Large intestine (tissue), 3 donors: ENCODE measurements around the gene COL23A1. TPM values are rescaled to one million over a fixed set of nuclear protein-coding genes. Genes with fewer than 3 reads are reported as not detected.

Source experiments
- DNase-seq, 2 donors: peaks; one replicate each; pipeline versions ENCODE4 v3.0.0 to v3.0.0-alpha.2; 2013
- H3K27ac ChIP-seq: one replicate; pipeline ENCODE4 v1.5.1; 2013; ENCODE audit warnings: low read length
- H3K27me3 ChIP-seq: 2 replicates; pipeline ENCODE4 v1.6.1; 2013; ENCODE audit warnings: low read length; ENCODE audit not compliant: control insufficient read depth, insufficient read depth
- H3K36me3 ChIP-seq: 2 replicates; pipeline ENCODE4 v1.6.1; 2013; ENCODE audit warnings: low read length; ENCODE audit not compliant: control insufficient read depth, insufficient read depth
- H3K4me1 ChIP-seq: one replicate; pipeline ENCODE4 v1.6.1; 2013; ENCODE audit warnings: low read length; ENCODE audit not compliant: control insufficient read depth, insufficient read depth
- H3K4me3 ChIP-seq: one replicate; pipeline ENCODE4 v1.5.1; 2013; ENCODE audit warnings: low read length
- H3K9me3 ChIP-seq: one replicate; pipeline ENCODE4 v1.6.1; 2013; ENCODE audit warnings: mild to moderate bottlenecking, low read depth, low read length, moderate library complexity; ENCODE audit not compliant: control insufficient read depth
- WGBS: methylation state at CpG from one replicate; pipeline ENCODE4 v1.1.5; 2013; ENCODE audit warnings: low lambda C conversion rate; ENCODE audit not compliant: insufficient coverage; 5-methylcytosine and 5-hydroxymethylcytosine counted together
- polyA plus RNA-seq: library from polyadenylated mRNA; unstranded; fragments of 120-200 nt; gene quantifications from one replicate; pipeline ENCODE4 v1.2.1, GENCODE V29; 2013

COL23A1 gene
- polyA plus RNA-seq, 1 donor, result 8.9 TPM

DNA sequence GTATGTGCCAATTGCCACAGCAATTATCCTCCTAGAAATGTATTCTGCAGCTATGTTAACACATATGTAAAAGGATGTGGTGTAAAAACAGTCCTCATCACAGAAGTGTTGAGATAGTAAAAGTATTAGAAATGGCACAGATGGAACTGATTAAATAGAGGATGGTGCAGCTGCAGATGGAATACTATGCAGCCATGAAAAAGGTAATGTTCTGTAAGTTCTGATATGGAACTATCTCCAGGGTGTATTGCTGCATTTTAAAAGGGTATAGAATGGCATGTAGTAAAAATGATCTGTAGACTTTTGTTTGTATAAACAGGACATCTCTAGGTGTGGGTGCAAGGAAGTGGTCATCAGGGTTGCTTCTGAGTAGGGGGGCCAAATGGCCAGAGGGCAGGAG is 294.6 kb downstream of the COL23A1 start:
- no peak for DNase-seq
- Histone ChIP-seq H3K27me3 (no peaks in the 10 kb centered on the region), H3K4me1 (no peaks in the 10 kb centered on the region), H3K27ac (no peak overlapping the region), H3K9me3 (no peaks in the 10 kb centered on the region), H3K36me3 (no peaks in the 10 kb centered on the region), H3K4me3 (no peak overlapping the region)

DNA sequence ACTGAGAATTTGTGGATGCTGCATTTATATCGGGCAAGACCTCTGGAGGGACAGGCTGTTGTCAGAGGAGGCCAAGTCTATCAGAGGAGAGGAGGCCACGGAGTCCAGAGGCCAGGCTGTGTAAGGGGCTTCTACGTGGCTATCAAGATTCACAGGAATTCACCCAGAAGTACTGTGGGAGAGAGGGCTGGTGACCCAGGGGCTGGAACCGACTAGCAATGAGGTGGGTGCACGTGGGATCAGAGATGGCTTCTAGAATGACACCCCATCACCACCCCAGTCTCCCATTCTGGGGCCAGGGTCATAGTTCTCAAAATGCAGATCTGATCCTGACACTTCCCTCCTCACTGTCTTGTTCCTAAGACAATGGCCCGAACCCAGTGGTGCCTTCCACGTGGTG is 296.4 kb downstream of the COL23A1 start:
- H3K9me3 ChIP-seq, result no peaks in the 10 kb centered on the region
- no peaks in the 10 kb centered on the region for H3K4me1 ChIP-seq
- no peak overlapping the region for H3K27ac ChIP-seq
- H3K27me3 ChIP-seq, result peaks cover 3% of the 10 kb centered on the region
- H3K36me3 ChIP-seq, result no peaks in the 10 kb centered on the region
- WGBS, result 80% methylated on average over 1 of the region's 7 CpGs
- DNase-seq, result no peak
- H3K4me3 ChIP-seq, result no peak overlapping the region

DNA sequence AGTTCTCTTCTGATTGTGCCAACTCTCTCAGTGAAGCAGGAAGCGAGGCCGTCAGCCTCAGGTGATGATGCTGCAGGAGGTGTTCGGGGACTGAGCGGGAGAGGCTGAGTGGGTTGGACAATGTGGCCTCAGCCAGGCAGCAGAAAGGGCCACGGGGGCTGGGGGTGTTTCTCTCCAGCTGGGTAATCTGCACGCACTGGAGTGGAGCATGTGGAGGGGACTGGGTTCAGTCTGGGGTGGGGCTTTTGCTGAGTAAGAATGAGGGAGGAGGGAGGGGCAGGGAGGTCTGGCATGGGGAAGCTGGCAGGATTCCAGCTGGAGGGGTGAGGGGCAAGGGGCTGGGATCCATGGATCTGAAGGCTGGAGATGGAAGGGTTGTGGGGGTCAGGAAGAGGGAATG is 296.8 kb downstream of the COL23A1 start:
- Histone ChIP-seq H3K4me3 (no peak overlapping the region), H3K4me1 (no peaks in the 10 kb centered on the region), H3K36me3 (no peaks in the 10 kb centered on the region), H3K27ac (no peak overlapping the region), H3K9me3 (no peaks in the 10 kb centered on the region), H3K27me3 (peaks cover 3% of the 10 kb centered on the region)
- no CpG with 5 or more reads among the region's 6 CpGs for WGBS
- DNase-seq, result no peak

DNA sequence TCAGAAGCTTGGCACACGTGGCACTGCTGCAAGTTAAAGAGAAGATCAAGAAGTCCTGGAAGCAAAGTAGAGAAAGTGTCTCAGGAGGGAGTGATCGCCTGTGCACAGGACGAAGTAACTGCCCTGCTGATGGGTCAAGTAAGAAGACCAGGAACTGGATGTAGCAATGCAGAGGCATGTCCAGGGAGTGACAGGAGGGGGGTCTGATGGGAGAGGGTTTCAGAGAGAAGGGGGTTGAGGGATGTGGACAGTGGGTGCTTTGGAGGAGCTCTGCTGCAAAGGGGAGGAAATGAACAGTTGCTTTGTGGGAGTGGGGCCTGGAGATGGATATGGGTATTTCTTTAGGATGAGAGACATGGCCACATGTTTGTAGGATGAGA is 297.4 kb downstream of the COL23A1 start:
- Histone ChIP-seq H3K4me3 (no peak overlapping the region), H3K27ac (no peak overlapping the region), H3K9me3 (no peaks in the 10 kb centered on the region), H3K27me3 (peaks cover 3% of the 10 kb centered on the region), H3K4me1 (no peaks in the 10 kb centered on the region), H3K36me3 (no peaks in the 10 kb centered on the region)
- 100% methylated on average over 3 of the region's 3 CpGs for WGBS
- DNase-seq, result no peak

DNA sequence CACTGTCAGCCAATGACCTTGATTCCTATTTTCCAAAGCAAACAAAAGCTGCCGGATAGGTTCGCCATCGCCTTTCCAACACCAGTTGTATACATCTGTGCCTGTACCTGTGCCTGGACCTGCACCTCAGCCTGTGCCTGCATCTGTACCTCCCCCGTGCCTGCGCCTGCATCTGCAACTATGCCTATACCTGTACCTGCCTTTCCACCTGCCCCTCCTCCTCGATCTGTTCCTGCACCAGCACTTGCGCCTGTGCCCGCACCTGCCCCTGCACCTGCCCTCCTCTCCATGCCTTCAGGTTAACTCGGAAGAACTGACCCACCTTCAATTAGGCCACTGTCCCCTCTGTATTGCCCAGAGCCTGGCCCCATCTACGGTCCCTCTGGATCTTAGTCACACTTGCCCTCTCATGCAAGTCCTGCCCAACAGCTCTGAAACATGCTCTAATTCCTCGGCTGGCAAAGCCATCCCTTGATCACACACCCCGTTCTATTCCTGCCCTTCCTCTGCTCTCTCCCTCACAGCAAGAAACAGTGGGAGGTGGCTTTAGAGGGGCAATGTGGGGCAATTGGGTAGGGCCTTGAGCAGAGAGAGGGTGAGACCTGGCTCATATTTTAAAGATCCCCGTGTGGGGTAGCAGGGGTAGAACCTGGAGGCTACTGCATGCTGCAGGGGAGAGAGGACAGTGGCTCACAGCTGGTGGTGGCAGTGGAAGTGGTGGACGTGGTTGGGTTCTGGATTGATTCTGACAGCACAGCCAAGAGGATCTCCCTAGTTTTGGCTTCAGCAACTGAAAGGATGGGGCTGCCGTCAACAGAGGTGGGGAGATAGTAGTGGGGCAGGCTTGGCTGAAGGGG is 298.0 kb downstream of the COL23A1 start:
- Histone ChIP-seq H3K4me1 (no peaks in the 10 kb centered on the region), H3K27ac (no peak overlapping the region), H3K27me3 (peaks cover 3% of the 10 kb centered on the region), H3K9me3 (no peaks in the 10 kb centered on the region), H3K36me3 (no peaks in the 10 kb centered on the region), H3K4me3 (no peak overlapping the region)
- 80% methylated on average over 1 of the region's 15 CpGs for WGBS
- no peak for DNase-seq

DNA sequence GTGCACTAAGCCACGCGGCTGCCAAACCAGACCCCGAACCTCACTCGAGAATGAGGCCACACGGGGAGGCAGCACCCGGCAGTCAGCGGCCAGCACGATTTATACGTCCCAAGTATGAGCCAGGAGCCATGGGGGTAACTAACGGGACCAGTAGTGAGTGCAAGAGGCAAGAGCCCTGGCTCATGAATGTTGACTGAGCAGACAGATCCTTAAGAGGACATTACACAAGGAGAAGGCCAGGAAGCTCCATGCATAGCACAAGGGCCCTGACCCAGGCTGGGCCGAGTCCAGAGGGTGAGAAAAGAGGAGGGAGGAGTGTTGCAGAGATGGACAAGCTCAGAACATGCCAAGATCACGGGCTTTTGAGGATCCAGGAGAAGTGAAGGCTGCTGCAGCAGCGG is 299.0 kb downstream of the COL23A1 start:
- DNase-seq, result no peak
- Histone ChIP-seq H3K27me3 (peaks cover 3% of the 10 kb centered on the region), H3K4me1 (no peaks in the 10 kb centered on the region), H3K36me3 (no peaks in the 10 kb centered on the region), H3K9me3 (no peaks in the 10 kb centered on the region), H3K27ac (no peak overlapping the region), H3K4me3 (no peak overlapping the region)
- no CpG with 5 or more reads among the region's 13 CpGs for WGBS

DNA sequence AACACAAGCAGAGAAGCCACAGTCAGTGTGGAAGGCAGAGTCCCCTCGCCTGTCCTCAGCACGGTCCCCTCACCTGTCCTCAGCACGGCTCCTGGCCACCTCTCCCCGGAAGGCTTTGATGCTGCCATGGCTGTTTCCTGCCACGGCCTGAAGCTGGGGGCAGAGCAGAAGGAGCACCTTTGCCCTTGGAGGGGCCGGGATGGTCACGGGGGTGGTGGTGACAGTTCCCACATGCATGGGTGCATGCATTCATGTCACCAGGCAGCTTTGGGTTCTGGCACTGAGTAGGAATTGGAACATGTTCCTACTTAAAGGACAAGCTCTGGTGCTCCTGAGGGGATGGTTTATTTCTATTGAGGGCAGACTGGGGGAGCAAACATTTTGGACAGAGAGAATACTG is 299.8 kb downstream of the COL23A1 start:
- WGBS, result no CpG with 5 or more reads among the region's 7 CpGs

DNA sequence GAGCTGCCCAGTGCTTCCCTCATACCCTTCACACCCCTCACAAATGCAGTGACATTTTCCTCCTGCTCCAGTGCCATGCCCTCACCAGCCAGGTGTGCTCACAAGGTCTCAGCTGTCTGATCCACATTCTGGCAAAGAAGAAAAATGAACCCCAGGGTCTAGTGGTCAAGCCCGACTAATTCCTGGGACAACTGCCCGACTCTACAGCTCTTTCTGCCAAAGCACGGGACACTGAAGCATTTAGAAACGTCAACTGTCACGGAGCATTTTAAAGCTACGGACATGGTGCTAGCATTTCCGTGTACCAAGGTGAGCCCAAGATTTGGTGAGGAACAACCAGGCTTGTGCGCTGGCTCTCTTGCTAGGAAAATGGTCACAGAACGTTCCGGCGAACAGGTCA is 300.8 kb downstream of the COL23A1 start:
- WGBS, result no CpG with 5 or more reads among the region's 11 CpGs
- Histone ChIP-seq H3K9me3 (no peaks in the 10 kb centered on the region), H3K4me1 (no peaks in the 10 kb centered on the region), H3K27me3 (peaks cover 3% of the 10 kb centered on the region), H3K36me3 (no peaks in the 10 kb centered on the region), H3K4me3 (no peak overlapping the region), H3K27ac (no peak overlapping the region)
- no peak for DNase-seq

More for the DNA sequence above, 299.8 kb downstream of the COL23A1 start:
- Histone ChIP-seq H3K4me1 (no peaks in the 10 kb centered on the region), H3K36me3 (no peaks in the 10 kb centered on the region), H3K27ac (no peak overlapping the region), H3K9me3 (no peaks in the 10 kb centered on the region), H3K27me3 (peaks cover 3% of the 10 kb centered on the region), H3K4me3 (no peak overlapping the region)
- no peak for DNase-seq

DNA sequence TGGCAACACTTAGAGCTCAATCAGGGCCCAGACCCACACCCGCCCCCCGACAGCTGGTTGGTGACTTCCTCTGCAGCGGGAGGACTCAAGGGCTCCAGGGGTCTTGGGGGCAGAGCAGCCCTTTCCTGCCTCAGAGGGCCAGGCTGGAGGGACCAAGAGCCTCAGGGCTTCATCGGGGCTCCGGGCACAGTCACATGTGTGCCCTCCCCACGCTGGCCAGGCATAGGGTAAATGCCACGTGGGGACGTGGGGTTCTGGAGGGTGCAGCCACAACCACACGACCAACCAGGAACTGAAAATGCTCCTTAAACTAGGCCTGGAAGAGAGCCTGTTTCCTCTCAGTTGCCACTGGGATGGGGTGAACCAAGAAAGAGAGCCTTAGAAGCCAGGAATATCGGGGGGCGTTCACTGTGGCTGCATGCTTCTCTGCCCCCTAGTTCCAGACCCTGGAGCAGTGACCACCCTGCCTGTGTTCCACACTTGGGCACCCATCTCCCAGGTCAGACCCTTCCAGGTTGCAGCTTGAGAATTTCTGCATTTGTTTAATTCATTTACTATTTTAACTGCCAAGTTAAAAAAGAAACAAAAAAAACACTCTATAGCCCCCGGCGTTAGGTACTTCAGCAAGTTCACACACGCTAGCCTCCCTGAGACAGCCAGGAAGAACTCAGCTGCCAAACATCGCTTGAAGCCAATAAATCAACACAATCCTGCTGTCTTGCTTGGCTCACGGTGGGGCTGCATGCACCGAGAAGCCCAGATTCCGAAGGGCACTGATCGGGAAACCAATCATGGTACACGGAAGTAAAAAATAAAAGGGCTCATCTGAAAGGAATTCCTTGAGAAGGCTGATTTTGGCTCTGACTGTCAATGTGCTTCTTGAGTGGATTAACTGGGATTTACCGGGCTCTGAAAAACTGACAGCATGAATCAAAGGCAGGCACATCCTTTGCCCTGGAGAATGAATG is 301.5 kb downstream of the COL23A1 start:
- Histone ChIP-seq H3K36me3 (no peaks in the 10 kb centered on the region), H3K27ac (no peak overlapping the region), H3K4me1 (no peaks in the 10 kb centered on the region), H3K9me3 (no peaks in the 10 kb centered on the region), H3K27me3 (peaks cover 3% of the 10 kb centered on the region), H3K4me3 (no peak overlapping the region)
- peak in 1 of 2 donors; percentile 34 for DNase-seq
- WGBS, result no CpG with 5 or more reads among the region's 21 CpGs

DNA sequence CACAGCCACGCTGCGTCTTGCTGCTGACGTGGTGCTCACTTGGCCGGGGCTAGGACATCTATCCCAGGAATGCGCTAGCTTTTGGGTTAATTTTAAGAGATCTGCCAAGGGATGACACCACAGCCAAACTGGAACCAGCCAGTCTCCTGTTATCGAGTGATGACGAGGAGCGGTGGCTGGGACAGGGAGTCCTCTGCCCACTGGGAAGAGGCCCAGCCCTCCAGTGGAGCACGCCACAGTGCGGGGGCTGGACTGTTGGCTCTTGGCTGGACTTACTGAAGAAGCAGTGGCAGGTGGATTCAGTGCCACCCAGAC is 302.4 kb downstream of the COL23A1 start:
- WGBS, result no CpG with 5 or more reads among the region's 10 CpGs
- DNase-seq, result no peak
- Histone ChIP-seq H3K9me3 (no peaks in the 10 kb centered on the region), H3K4me1 (no peaks in the 10 kb centered on the region), H3K27ac (no peak overlapping the region), H3K36me3 (no peaks in the 10 kb centered on the region), H3K4me3 (no peak overlapping the region), H3K27me3 (peaks cover 3% of the 10 kb centered on the region)
